ENCODE measurements around the gene SUPT20H. TPM values are rescaled to one million over a fixed set of nuclear protein-coding genes. Genes with fewer than 3 reads are reported as not detected.
A peak's percentile ranks its signal among the peaks of the same experiment; 100 is the strongest.
"Not testable (repeated sequence)": the region's sequence is repeated elsewhere in the genome, so short reads cannot be mapped to it uniquely, and the experiment has no call there.

Gene SUPT20H
- total and polyA plus RNA-seq, 5 donors, result 20.0 to 32.2 (median 30.0) TPM

- WGBS, result 88% methylated on average over 9 of the region's 9 CpGs
- no peak overlapping the region for H3K4me3 ChIP-seq (ENCODE audit: low read length)
- DNase-seq, result no peak
- no peak overlapping the region for H3K27ac ChIP-seq (ENCODE audit: low read length)
- peak; percentile 34 to 40 for ATAC-seq
- intact Hi-C loops (cut with DNase I), result loop anchor here in 3 of 4 donors (10.0 kb wide), 1 partner anchor 535 kb away; no protein-coding TSS in a partner anchor
- H3K4me1 ChIP-seq (ENCODE audit: control insufficient read depth, insufficient read depth, low read length), result no peaks in the 10 kb centered on the region
- no peaks in the 10 kb centered on the region for H3K9me3 ChIP-seq (ENCODE audit: control insufficient read depth, low read length)
- no peaks in the 10 kb centered on the region for H3K27me3 ChIP-seq (ENCODE audit: control insufficient read depth, insufficient read depth)
These were observed 10.7 kb upstream of the SUPT20H start for GRCh38 chr13:37070145-37070695.

- 90% methylated on average over 22 of the region's 22 CpGs for WGBS
- no peaks in the 10 kb centered on the region for H3K9me3 ChIP-seq (ENCODE audit: control insufficient read depth, low read length)
- no peaks in the 10 kb centered on the region for H3K27me3 ChIP-seq (ENCODE audit: control insufficient read depth, insufficient read depth)
- ATAC-seq (peak; percentile 35 to 57), DNase-seq (peak in 2 of 3 donors; percentile 52 to 65)
- H3K4me1 ChIP-seq (ENCODE audit: control insufficient read depth, insufficient read depth, low read length), result no peaks in the 10 kb centered on the region
- no peak overlapping the region for H3K4me3 ChIP-seq (ENCODE audit: low read length)
- intact Hi-C loops (cut with DNase I), result loop anchor here in 3 of 4 donors (10.0 kb wide), 1 partner anchor 535 kb away; no protein-coding TSS in a partner anchor
- no peak overlapping the region for H3K27ac ChIP-seq (ENCODE audit: low read length)
These were observed 10.2 kb upstream of the SUPT20H start for GRCh38 chr13:37069597-37070103.

GRCh38 chr13:37068962-37069361, 9.5 kb upstream of the SUPT20H start:
- no peak overlapping the region for H3K4me3 ChIP-seq (ENCODE audit: low read length)
- no peak for ATAC-seq
- no peaks in the 10 kb centered on the region for H3K27me3 ChIP-seq (ENCODE audit: control insufficient read depth, insufficient read depth)
- no peaks in the 10 kb centered on the region for H3K4me1 ChIP-seq (ENCODE audit: control insufficient read depth, insufficient read depth, low read length)
- DNase-seq, result no peak
- intact Hi-C loops (cut with DNase I), result no loop called here
- H3K9me3 ChIP-seq (ENCODE audit: control insufficient read depth, low read length), result no peaks in the 10 kb centered on the region
- no peak overlapping the region for H3K27ac ChIP-seq (ENCODE audit: low read length)

GRCh38 chr13:37067874-37068273, 8.4 kb upstream of the SUPT20H start:
- no peak overlapping the region for H3K27ac ChIP-seq (ENCODE audit: low read length)
- H3K4me1 ChIP-seq (ENCODE audit: control insufficient read depth, insufficient read depth, low read length), result no peaks in the 10 kb centered on the region
- no peak for DNase-seq
- no peak for ATAC-seq
- H3K4me3 ChIP-seq (ENCODE audit: low read length), result no peak overlapping the region
- 75% methylated on average over 2 of the region's 2 CpGs for WGBS
- intact Hi-C loops (cut with DNase I), result no loop called here
- no peaks in the 10 kb centered on the region for H3K9me3 ChIP-seq (ENCODE audit: control insufficient read depth, low read length)
- H3K27me3 ChIP-seq (ENCODE audit: control insufficient read depth, insufficient read depth), result no peaks in the 10 kb centered on the region

GRCh38 chr13:37065890-37066526, 6.5 kb upstream of the SUPT20H start:
- no peak for DNase-seq
- Histone ChIP-seq H3K4me1 (ENCODE audit: control insufficient read depth, insufficient read depth, low read length) (no peaks in the 10 kb centered on the region), H3K27me3 (ENCODE audit: control insufficient read depth, insufficient read depth) (no peaks in the 10 kb centered on the region), H3K9me3 (ENCODE audit: control insufficient read depth, low read length) (no peaks in the 10 kb centered on the region), H3K4me3 (ENCODE audit: low read length) (no peak overlapping the region), H3K27ac (ENCODE audit: low read length) (no peak overlapping the region)
- WGBS, result 84% methylated on average over 6 of the region's 6 CpGs
- intact Hi-C loops (cut with DNase I), result no loop called here
- ATAC-seq, result no peak

GRCh38 chr13:37059848-37060192, 332 bp upstream of the SUPT20H start:
- DNase-seq (no peak), ATAC-seq (no peak)
- 19% methylated on average over 10 of the region's 10 CpGs for WGBS
- Histone ChIP-seq H3K9me3 (ENCODE audit: control insufficient read depth, low read length) (no peaks in the 10 kb centered on the region), H3K4me3 (ENCODE audit: low read length) (peak overlapping the region; percentile 73), H3K4me1 (ENCODE audit: control insufficient read depth, insufficient read depth, low read length) (peaks cover 3% of the 10 kb centered on the region), H3K27ac (ENCODE audit: low read length) (no peak overlapping the region), H3K27me3 (ENCODE audit: control insufficient read depth, insufficient read depth) (no peaks in the 10 kb centered on the region)
- intact Hi-C loops (cut with DNase I), result no loop called here

- DNase-seq; intact Hi-C loops (cut with DNase I); H3K9me3 ChIP-seq (ENCODE audit: control insufficient read depth, low read length); H3K4me3 ChIP-seq (ENCODE audit: low read length); ATAC-seq; H3K27ac ChIP-seq (ENCODE audit: low read length); H3K27me3 ChIP-seq (ENCODE audit: control insufficient read depth, insufficient read depth); H3K4me1 ChIP-seq (ENCODE audit: control insufficient read depth, insufficient read depth, low read length): not testable (repeated sequence)
- 97% methylated on average over 2 of the region's 2 CpGs for WGBS
These were observed 3.3 kb downstream of the SUPT20H start for GRCh38 chr13:37056228-37056627.

GRCh38 chr13:37053111-37053510, 6.4 kb downstream of the SUPT20H start:
- H3K4me3 ChIP-seq (ENCODE audit: low read length); ATAC-seq; H3K27ac ChIP-seq (ENCODE audit: low read length); intact Hi-C loops (cut with DNase I); DNase-seq; H3K4me1 ChIP-seq (ENCODE audit: control insufficient read depth, insufficient read depth, low read length); H3K9me3 ChIP-seq (ENCODE audit: control insufficient read depth, low read length); H3K27me3 ChIP-seq (ENCODE audit: control insufficient read depth, insufficient read depth): not testable (repeated sequence)
- 98% methylated on average over 3 of the region's 3 CpGs for WGBS

- no peak overlapping the region for H3K4me3 ChIP-seq (ENCODE audit: low read length)
- 68% methylated on average over 1 of the region's 1 CpG for WGBS
- H3K27ac ChIP-seq (ENCODE audit: low read length), result no peak overlapping the region
- no peaks in the 10 kb centered on the region for H3K9me3 ChIP-seq (ENCODE audit: control insufficient read depth, low read length)
- no peaks in the 10 kb centered on the region for H3K27me3 ChIP-seq (ENCODE audit: control insufficient read depth, insufficient read depth)
- intact Hi-C loops (cut with DNase I), result no loop called here
- DNase-seq (no peak), ATAC-seq (no peak)
- no peaks in the 10 kb centered on the region for H3K4me1 ChIP-seq (ENCODE audit: control insufficient read depth, insufficient read depth, low read length)
These were observed 9.7 kb downstream of the SUPT20H start for GRCh38 chr13:37049810-37050209.

- Histone ChIP-seq H3K4me3 (ENCODE audit: low read length) (no peak overlapping the region), H3K27me3 (ENCODE audit: control insufficient read depth, insufficient read depth) (no peaks in the 10 kb centered on the region), H3K27ac (ENCODE audit: low read length) (no peak overlapping the region), H3K9me3 (ENCODE audit: control insufficient read depth, low read length) (no peaks in the 10 kb centered on the region), H3K4me1 (ENCODE audit: control insufficient read depth, insufficient read depth, low read length) (no peaks in the 10 kb centered on the region)
- no peak for ATAC-seq
- intact Hi-C loops (cut with DNase I), result no loop called here
- 89% methylated on average over 3 of the region's 3 CpGs for WGBS
- DNase-seq, result no peak
These were observed 11.6 kb downstream of the SUPT20H start for GRCh38 chr13:37047846-37048245.

- H3K27me3 ChIP-seq (ENCODE audit: control insufficient read depth, insufficient read depth), result no peaks in the 10 kb centered on the region
- 88% methylated on average over 2 of the region's 2 CpGs for WGBS
- intact Hi-C loops (cut with DNase I), result no loop called here
- H3K9me3 ChIP-seq (ENCODE audit: control insufficient read depth, low read length), result no peaks in the 10 kb centered on the region
- no peak for DNase-seq
- H3K27ac ChIP-seq (ENCODE audit: low read length), result no peak overlapping the region
- no peak overlapping the region for H3K4me3 ChIP-seq (ENCODE audit: low read length)
- ATAC-seq, result no peak
- H3K4me1 ChIP-seq (ENCODE audit: control insufficient read depth, insufficient read depth, low read length), result no peaks in the 10 kb centered on the region
These were observed 12.5 kb downstream of the SUPT20H start for GRCh38 chr13:37047032-37047431.

Measured in right cardiac atrium (tissue), 5 donors.